K562 (cell line): ENCODE data around the gene SPEM1. TPM values are rescaled to one million over a fixed set of nuclear protein-coding genes. Genes with fewer than 3 reads are reported as not detected.

Experiments used
- ATAC-seq: fragments of 200-7000 bp; cut with Tn5 transposase; 3 replicates; pipeline ENCODE4 v1.9.1; 2020; ENCODE audit warnings: moderate library complexity
- BruUV-seq: library from RNA; stranded (reverse); fragments of 400-500 nt; replicated peaks from 2 replicates; lab custom pipeline; 2021; lab: Mats Ljungman, UMichigan
- CTCF ChIA-PET: fragments of 300-600 bp; formaldehyde crosslinking; extraction: SDS; loops from one replicate; lab custom pipeline; 2021; ENCODE audit warnings: low intra/inter-chr PET ratio; lab: Yijun Ruan, JAX
- POLR2A ChIA-PET: fragments of 300-600, 350-650 bp; sonication (Branson Sonifier 250); formaldehyde crosslinking; extraction: SDS; loops from one replicate; lab custom pipeline; 2021; ENCODE audit warnings: antibody characterized with exemption, inconsistent platforms; lab: Yijun Ruan, JAX
- DNase-seq, 4 experiments: peaks; one replicate each; pipeline versions ENCODE4 v3.0.0 to v3.0.0-alpha.2; 2011 to 2018; ENCODE audit warnings: low spot score in 3 of 4, mixed read lengths in 3 of 4; ENCODE audit errors: extremely low read depth in 1 of 4
- FAIRE-seq: peaks from 2 replicates; lab custom pipeline; 2011; peaks lifted over from hg19 to GRCh38; lab: Jason Lieb, UNC
- H2AFZ ChIP-seq: 2 replicates; pipeline ENCODE4 v1.6.0; 2011; ENCODE audit warnings: low read depth, low read length, control low read depth, inconsistent platforms
- H3K27ac ChIP-seq: fragments of 200-600 bp; 3 replicates; pipeline ENCODE4 v1.8.0; 2011; ENCODE audit warnings: low read depth, mild to moderate bottlenecking, control low read depth, inconsistent platforms, low read length, moderate library complexity, mixed read lengths; ENCODE audit errors: extremely low read depth
- H3K27me3 ChIP-seq, 2 experiments: fragments of 300-600 bp in 1 of 2; 2 replicates in 1 of 2; 3 replicates in 1 of 2; pipeline versions ENCODE4 v1.6.0 to v1.8.0; 2011; ENCODE audit warnings: inconsistent platforms in 2 of 2, low read length in 2 of 2, mild to moderate bottlenecking in 1 of 2, mixed read lengths in 1 of 2, moderate library complexity in 1 of 2; ENCODE audit not compliant: control insufficient read depth in 2 of 2, insufficient read depth in 2 of 2
- H3K36me3 ChIP-seq: fragments of 300-600 bp; 3 replicates; pipeline ENCODE4 v1.8.0; 2011; ENCODE audit warnings: mild to moderate bottlenecking, low read length, inconsistent platforms; ENCODE audit not compliant: control insufficient read depth, insufficient read depth
- H3K4me1 ChIP-seq, 2 experiments: fragments of 200-600 bp in 1 of 2; replicated peaks in 1 of 2; 2 replicates in 1 of 2; 3 replicates in 1 of 2; pipeline versions ENCODE4 v1.5.1 to v1.8.0; 2011; ENCODE audit warnings: inconsistent platforms in 2 of 2, low read length in 2 of 2, mild to moderate bottlenecking in 1 of 2, mixed read lengths in 1 of 2, moderate library complexity in 1 of 2; ENCODE audit not compliant: control insufficient read depth in 2 of 2, insufficient read depth in 2 of 2
- H3K4me2 ChIP-seq: 2 replicates; pipeline ENCODE4 v1.6.1; 2011; ENCODE audit warnings: low read length, control low read depth, inconsistent platforms, mixed read lengths; ENCODE audit not compliant: insufficient read depth
- H3K4me3 ChIP-seq: fragments of 200-600 bp; sonication (generic), shearing (Covaris generic); 2 replicates; pipeline ENCODE4 v1.5.1; 2016; ENCODE audit warnings: control low read depth, inconsistent platforms
- H3K79me2 ChIP-seq: fragments of 200-600 bp; 3 replicates; pipeline ENCODE4 v1.8.0; 2011; ENCODE audit warnings: low read length, inconsistent platforms; ENCODE audit not compliant: control insufficient read depth, insufficient read depth
- H3K9ac ChIP-seq, 2 experiments: 2 replicates each; pipeline versions ENCODE4 v1.6.0 to v1.6.1; 2011; ENCODE audit warnings: low read depth in 2 of 2, low read length in 2 of 2, control low read depth in 1 of 2, inconsistent platforms in 1 of 2, mild to moderate bottlenecking in 1 of 2, mixed read lengths in 1 of 2; ENCODE audit not compliant: insufficient read depth in 1 of 2
- H3K9me1 ChIP-seq: one replicate; pipeline ENCODE4 v1.6.0; 2011; ENCODE audit warnings: inconsistent platforms, mild to moderate bottlenecking, low read length, moderate library complexity; ENCODE audit not compliant: control insufficient read depth, insufficient read depth
- H3K9me3 ChIP-seq: replicated peaks from 2 replicates; pipeline ENCODE4 v1.5.1; 2011; ENCODE audit warnings: low read depth, low read length, inconsistent platforms; ENCODE audit not compliant: control insufficient read depth, insufficient read depth
- H4K20me1 ChIP-seq: replicated peaks from 2 replicates; pipeline ENCODE4 v1.6.1; 2011; ENCODE audit warnings: low read length, inconsistent platforms, mixed read lengths; ENCODE audit not compliant: control insufficient read depth, insufficient read depth
- BRD9 ChIP-seq: fragments of 450-650 bp; IDR thresholded peaks from 2 replicates; pipeline ENCODE4 v1.6.1; 2018; ENCODE audit warnings: low read depth; ENCODE audit not compliant: partially characterized antibody
- C11orf30 ChIP-seq: fragments of 450-650 bp; IDR thresholded peaks from 2 replicates; pipeline ENCODE4 v1.6.1; 2016; ENCODE audit warnings: low read depth, mild to moderate bottlenecking
- CBFA2T2 ChIP-seq: fragments of 450-650 bp; conservative IDR thresholded peaks from 2 replicates; pipeline ENCODE4 v1.6.1; 2017; ENCODE audit warnings: mild to moderate bottlenecking
- CBX2 ChIP-seq: fragments of 200-600 bp; sonication (generic); IDR thresholded peaks from one replicate; pipeline ENCODE4 v1.6.1; 2012; ENCODE audit warnings: mild to moderate bottlenecking, low read length, inconsistent platforms; ENCODE audit not compliant: insufficient read depth, poor library complexity, severe bottlenecking
- COPS2 ChIP-seq: fragments of 450-650 bp; conservative IDR thresholded peaks from 2 replicates; pipeline ENCODE4 v1.6.1; 2016; ENCODE audit warnings: mild to moderate bottlenecking, moderate library complexity
- POLR2AphosphoS2 ChIP-seq: IDR thresholded peaks from 2 replicates; pipeline ENCODE4 v1.6.1; 2012; ENCODE audit warnings: low read length, improper control_type of control experiment
- POLR2G ChIP-seq: fragments of 200-400 bp; formaldehyde crosslinking; IDR thresholded peaks from 2 replicates; pipeline ENCODE4 v1.6.1; 2017; ENCODE audit warnings: low read depth, mild to moderate bottlenecking, antibody characterized with exemption, low read length, moderate library complexity
- RFX1 ChIP-seq: fragments of 450-650 bp; IDR thresholded peaks from 2 replicates; pipeline ENCODE4 v1.6.1; 2016; ENCODE audit warnings: mild to moderate bottlenecking, moderate library complexity
- THRA ChIP-seq: fragments of 450-650 bp; IDR thresholded peaks from 2 replicates; pipeline ENCODE4 v1.6.1; 2017; ENCODE audit warnings: mild to moderate bottlenecking, moderate library complexity
- TRIM24 ChIP-seq, 2 experiments: fragments of 450-650 bp; IDR thresholded peaks; 2 replicates each; pipeline ENCODE4 v1.6.1; 2016
- ZNF133 ChIP-seq: fragments of 250-450 bp; sonication (Bioruptor Pico); IDR thresholded peaks from 2 replicates; pipeline ENCODE4 v1.4.0; 2020; ENCODE audit warnings: mild to moderate bottlenecking
- ZNF146 ChIP-seq: IDR thresholded peaks from one replicate; pipeline ENCODE4 v1.6.1; 2018; ENCODE audit warnings: missing compliant biosample characterization; ENCODE audit not compliant: unreplicated experiment
- ZNF184 ChIP-seq: sonication (generic); formaldehyde crosslinking; IDR thresholded peaks from 2 replicates; pipeline ENCODE4 v1.5.0; 2020; ENCODE audit warnings: missing genetic modification reagents
- ZNF253 ChIP-seq: fragments of 250-450 bp; sonication (Bioruptor Pico); conservative IDR thresholded peaks from 2 replicates; pipeline ENCODE4 v1.6.1; 2021; ENCODE audit warnings: mild to moderate bottlenecking
- WGBS: fragments of 100-300 bp; shearing (Covaris generic); methylation state at CpG from one replicate; pipeline ENCODE4 v1.1.6; 2016; ENCODE audit warnings: low coverage, mixed read lengths; ENCODE audit not compliant: insufficient coverage; ENCODE audit errors: missing lambda C conversion rate; 5-methylcytosine and 5-hydroxymethylcytosine counted together
- in situ Hi-C: fragments of 300-500 bp; cut with MboI; formaldehyde crosslinking; loops from 4 replicates; pipeline ENCODE4 v1.15.0; 2018; ENCODE audit warnings: inconsistent platforms, mixed read lengths
- intact Hi-C: fragments of 100-400 bp; cut with micrococcal nuclease; formaldehyde crosslinking; loops from 2 replicates; pipeline ENCODE4 v1.14.2; 2022
- polyA plus RNA-seq, 8 experiments: library from polyadenylated mRNA; depleted of rRNA in 4 of 8; stranded (reverse) in 5 of 8; unstranded in 3 of 8; fragments of >200 nt; fragmentation: Nextera tagmentation in 2 of 8; fragmentation: Illumina TruSeq in 1 of 8; extraction: Ambion mirVana in 2 of 8; extraction: Trizol in 1 of 8; gene quantifications; 2 replicates each; pipeline versions ENCODE4 v1.2.1 to v1.2.3, GENCODE V29; 2011 to 2014; ENCODE audit warnings: inconsistent platforms in 1 of 8, missing spikeins in 1 of 8
- total RNA-seq, 7 experiments: library from RNA; depleted of rRNA in 6 of 7; stranded (reverse); fragments of >200 nt in 6 of 7; fragmentation: Illumina TruSeq in 2 of 7; extraction: Trizol in 2 of 7; gene quantifications; 2 replicates each; pipeline versions ENCODE4 v1.2.1 to v1.2.3, GENCODE V29; 2011 to 2021; ENCODE audit warnings: low replicate concordance in 1 of 7
- TF ChIP-seq, protein P1 (sequence below): fragments of 450-650 bp; IDR thresholded peaks from 2 replicates; pipeline ENCODE4 v1.6.1; 2014; ENCODE audit warnings: low read depth, mild to moderate bottlenecking, moderate library complexity, borderline replicate concordance

The SPEM1 gene
- total and polyA plus RNA-seq, 9 of the 15 experiments (the other 6 are each of a cell fraction or from before 2014, with no cell fraction given): not detected

DNA sequence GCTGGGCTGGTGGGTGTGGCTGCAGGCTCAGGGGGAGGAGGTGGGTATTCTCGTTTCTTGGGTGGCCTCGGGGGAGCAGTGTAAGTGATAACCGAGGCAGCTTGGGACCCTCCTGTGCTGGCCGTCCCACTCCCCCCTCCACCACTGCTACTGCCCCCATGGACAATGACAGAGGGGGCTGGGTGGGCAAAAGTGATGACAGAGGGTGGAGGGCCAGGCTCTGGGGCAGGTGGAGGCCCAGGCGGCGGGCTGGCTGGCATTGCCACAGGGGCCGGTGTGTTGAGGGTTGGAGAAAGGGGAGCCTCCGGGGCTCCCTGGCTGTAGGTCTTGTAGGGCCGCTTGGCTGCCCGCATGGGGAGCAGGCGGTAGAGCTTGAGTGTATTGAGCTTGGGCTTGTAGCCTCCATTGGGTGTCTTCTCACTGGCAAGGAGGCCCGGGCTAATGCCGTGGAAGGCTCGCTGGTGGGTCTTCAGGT, 43.3 kb downstream of the SPEM1 start:
- Histone ChIP-seq H3K4me2 (no peak overlapping the region), H3K9me1 (no peaks in the 10 kb centered on the region), H3K9me3 (no peaks in the 10 kb centered on the region), H4K20me1 (no peaks in the 10 kb centered on the region), H2AFZ (no peak overlapping the region), H3K79me2 (peaks cover 3% of the 10 kb centered on the region; the same call in 1 of the 3 replicates), H3K4me3 (no peak overlapping the region), H3K36me3 (peaks cover 37% of the 10 kb centered on the region; the same call in 1 of the 3 replicates), H3K27me3 (no peaks in the 10 kb centered on the region), H3K4me1 (peaks cover 8 to 29% of the 10 kb centered on the region in 2 experiments), H3K9ac (no peak overlapping the region; a peak in 1 of 4 replicates), H3K27ac (no peak overlapping the region)
- no TSS peak for BruUV-seq
- TF ChIP-seq POLR2G (peak; percentile 2; the same call in 1 of the 2 replicates), TRIM24 (IDR thresholded peaks at IDR 0.05) (no peak)
- DNase-seq: no peak
- ATAC-seq: no peak
- 98% methylated on average over 8 of the region's 14 CpGs for WGBS
- no peak for FAIRE-seq
- ChIA-PET CTCF (no interaction called here), POLR2A (interaction anchor here (2.3 kb wide), 1 partner anchor 13 kb away, joined by 8 read pairs; no protein-coding TSS in a partner anchor)
- intact Hi-C loops (no loop called here), in situ Hi-C loops (no loop called here)

GRCh38 chr17:7464081-7464480, 44.0 kb downstream of the SPEM1 start:
- Histone ChIP-seq H3K4me1 (peaks cover 8 to 29% of the 10 kb centered on the region in 2 experiments), H3K9ac (peak overlapping the region in 1 of 2 experiments; percentile 58; a peak in 1 of 4 replicates), H3K9me1 (no peaks in the 10 kb centered on the region), H3K9me3 (no peaks in the 10 kb centered on the region), H2AFZ (no peak overlapping the region), H3K4me2 (no peak overlapping the region), H3K4me3 (no peak overlapping the region), H3K27me3 (no peaks in the 10 kb centered on the region), H3K79me2 (peaks cover 5% of the 10 kb centered on the region; the same call in 1 of the 3 replicates), H4K20me1 (no peaks in the 10 kb centered on the region), H3K27ac (no peak overlapping the region), H3K36me3 (peaks cover 37% of the 10 kb centered on the region; the same call in 1 of the 3 replicates)
- ChIA-PET CTCF (no interaction called here), POLR2A (interaction anchor here (2.3 kb wide), 1 partner anchor 12 kb away, joined by 8 read pairs; no protein-coding TSS in a partner anchor)
- in situ Hi-C loops: no loop called here
- FAIRE-seq: no peak
- no TSS peak for BruUV-seq
- ATAC-seq: no peak
- no peak for DNase-seq
- intact Hi-C loops: no loop called here
- 90% methylated on average over 4 of the region's 9 CpGs for WGBS
- TF ChIP-seq TRIM24 (IDR thresholded peaks at IDR 0.05) (no peak), THRA (no peak), C11orf30 (no peak), ZNF133 (CRISPR knock-in tag) (no peak), ZNF184 (no peak), CBX2 (no peak), ZNF146 (CRISPR knock-in tag) (no peak), COPS2 (no peak), POLR2AphosphoS2 (no peak), CBFA2T2 (no peak), BRD9 (no peak), ZNF253 (CRISPR knock-in tag) (no peak), RFX1 (no peak)
- TF ChIP-seq, protein P1, sequence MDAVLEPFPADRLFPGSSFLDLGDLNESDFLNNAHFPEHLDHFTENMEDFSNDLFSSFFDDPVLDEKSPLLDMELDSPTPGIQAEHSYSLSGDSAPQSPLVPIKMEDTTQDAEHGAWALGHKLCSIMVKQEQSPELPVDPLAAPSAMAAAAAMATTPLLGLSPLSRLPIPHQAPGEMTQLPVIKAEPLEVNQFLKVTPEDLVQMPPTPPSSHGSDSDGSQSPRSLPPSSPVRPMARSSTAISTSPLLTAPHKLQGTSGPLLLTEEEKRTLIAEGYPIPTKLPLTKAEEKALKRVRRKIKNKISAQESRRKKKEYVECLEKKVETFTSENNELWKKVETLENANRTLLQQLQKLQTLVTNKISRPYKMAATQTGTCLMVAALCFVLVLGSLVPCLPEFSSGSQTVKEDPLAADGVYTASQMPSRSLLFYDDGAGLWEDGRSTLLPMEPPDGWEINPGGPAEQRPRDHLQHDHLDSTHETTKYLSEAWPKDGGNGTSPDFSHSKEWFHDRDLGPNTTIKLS: no peak
